Measurements from ENCODE around the gene DUOX2. TPM values are rescaled to one million over a fixed set of nuclear protein-coding genes. Genes with fewer than 3 reads are reported as not detected.

DUOX2 gene
- total and polyA plus RNA-seq, 2 of the 8 experiments (the other 6 are each of a cell fraction or from before 2014, with no cell fraction given): 0.08 TPM; not detected in 1

- no peak for TF ChIP-seq HDAC2 (IDR thresholded peaks at IDR 0.05; ENCODE audit: borderline replicate concordance in 1 of 2, low read depth in 2 of 2, low read length in 2 of 2)
- no peak for TF ChIP-seq BRCA1 (IDR thresholded peaks at IDR 0.05; ENCODE audit: low read depth, low read length)
These were observed 6.4 kb upstream of the DUOX2 start (continued) for GRCh38 chr15:45120081-45120972.
